ENCODE measurements around the gene NTSR2.
"Not testable (repeated sequence)": the region's sequence is repeated elsewhere in the genome, so short reads cannot be mapped to it uniquely, and the experiment has no call there.

The NTSR2 gene

DNA sequence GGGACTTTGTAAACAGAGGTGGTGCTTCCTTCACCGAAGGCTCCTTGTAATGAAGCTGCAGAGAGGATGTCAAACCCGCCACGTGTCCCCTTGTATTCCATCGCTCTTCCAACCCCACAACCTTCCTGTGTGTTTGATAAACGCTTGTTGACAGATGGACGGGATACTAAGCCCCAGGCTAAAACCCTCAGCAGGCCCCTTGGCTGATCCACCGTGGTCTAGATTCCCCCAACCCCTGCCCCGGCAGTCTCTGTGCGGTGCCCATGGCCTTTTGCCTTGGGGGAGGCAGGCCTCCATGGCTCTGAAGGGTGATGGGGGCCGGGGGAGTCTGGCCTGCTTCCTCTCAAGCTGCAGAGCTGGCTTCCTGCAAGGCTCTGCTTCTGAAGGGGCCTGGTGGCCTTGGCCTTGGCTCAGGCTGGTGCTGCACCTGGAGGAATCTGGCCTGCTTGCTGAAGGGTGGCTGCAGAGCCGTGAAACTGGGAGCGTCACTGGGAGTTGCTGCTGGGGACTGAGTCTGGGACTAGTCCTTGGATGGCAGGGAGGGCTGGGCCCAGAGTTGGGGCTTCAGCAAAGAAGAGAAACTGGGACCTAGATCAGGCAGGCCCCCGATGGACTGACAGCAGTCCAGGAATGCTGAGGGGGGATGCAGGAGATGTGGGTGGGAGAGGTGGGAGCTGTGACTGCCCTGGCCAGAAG lies 9.6 kb upstream of the NTSR2 start:
- no peak for DNase-seq (ENCODE audit: low spot score)

DNA sequence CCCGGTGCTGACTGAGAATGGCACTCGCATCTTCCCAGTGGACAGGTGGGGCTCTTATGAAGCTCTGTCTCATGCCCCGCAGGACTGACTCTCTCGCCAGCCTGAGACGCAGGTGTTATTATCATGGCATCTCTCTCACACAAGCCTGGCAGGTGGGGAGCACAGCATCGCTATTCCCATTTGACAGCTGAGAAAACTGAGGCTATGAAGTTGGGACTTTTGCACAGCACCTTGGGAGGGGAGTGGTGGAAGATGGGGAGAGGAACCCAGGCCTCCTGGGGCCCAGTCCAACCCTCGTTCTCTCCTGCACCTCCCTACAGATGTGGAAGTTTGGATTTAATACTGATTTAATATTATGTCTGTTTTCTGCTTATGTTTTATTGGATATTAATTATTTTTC lies 9.0 kb upstream of the NTSR2 start:
- no peak for DNase-seq (ENCODE audit: low spot score)

DNA sequence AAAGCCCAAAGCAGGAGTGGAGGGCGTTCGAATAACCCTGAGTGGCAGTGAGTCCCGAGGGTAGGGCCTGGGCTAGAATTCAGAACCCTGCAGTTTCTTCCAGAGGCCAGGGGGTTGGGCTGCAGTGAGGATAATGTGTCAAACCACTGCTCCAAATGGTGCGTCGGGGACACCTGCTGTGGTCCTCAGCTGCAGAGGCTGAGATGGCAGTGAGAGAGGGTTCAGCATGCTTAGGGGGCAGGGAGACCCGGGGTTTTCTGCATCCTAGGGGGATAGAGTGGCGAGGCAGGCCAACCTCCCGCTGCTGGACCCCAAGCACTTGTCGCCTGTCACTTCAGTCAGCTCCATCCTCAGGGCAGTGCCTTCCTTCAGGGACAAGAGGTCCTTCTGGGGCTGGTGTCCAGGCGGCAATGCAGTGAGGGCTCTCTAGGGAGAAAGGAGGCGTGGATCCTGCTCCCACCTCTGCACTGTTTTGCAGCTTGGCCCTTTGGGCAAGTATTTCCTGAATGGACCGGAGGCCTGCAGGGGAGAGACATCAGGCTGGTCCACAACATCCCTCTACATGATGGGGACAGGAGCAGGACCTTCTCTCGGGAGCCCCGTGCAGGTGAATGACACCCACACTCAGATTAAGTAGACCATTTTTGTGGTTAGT lies 8.4 kb upstream of the NTSR2 start:
- no peak for DNase-seq (ENCODE audit: low spot score)

DNA sequence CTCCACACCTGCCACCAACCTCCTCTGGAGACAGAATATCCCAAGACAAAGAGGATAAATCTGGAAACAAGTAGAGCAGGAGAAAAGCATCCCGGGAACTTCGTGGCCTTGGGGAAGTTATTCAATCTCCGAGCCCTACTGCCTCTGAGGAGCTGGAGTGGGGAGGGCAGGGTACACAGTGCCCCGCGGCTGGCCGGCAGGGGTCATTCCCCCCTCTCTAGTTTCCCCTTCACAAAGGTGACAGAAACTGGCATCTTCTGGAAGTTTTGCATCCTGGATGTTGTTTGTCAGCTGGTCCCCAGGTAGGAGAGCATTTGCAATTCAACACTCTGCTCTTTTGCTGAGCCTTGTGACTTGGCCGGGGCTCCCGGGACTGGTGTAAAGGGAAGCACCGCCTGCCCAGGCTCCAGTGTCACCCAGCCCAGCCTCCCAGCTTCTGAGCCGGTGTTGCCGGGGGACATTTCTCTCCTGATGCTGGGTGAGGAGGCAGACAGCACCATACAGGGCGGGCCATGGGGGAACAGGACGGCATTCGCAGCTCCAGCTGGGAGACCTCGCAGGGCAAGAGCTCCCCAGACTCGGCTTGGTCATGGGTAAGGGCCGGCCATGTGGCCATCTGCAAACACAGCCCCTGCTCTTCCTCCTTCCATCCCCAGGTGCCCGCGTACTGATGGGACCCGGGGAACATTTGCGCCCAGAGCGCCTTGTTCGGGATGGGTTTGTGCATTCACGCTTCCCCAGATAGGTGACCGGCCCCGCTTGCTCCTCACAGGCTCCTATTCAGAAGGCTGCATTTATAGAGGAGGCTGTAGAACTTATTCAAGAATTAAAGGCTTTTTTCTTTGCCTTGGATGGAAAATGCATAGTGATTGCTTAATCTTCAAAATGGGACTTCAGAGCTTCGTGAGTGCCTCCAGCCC lies 7.4 kb upstream of the NTSR2 start:
- no peak for DNase-seq (ENCODE audit: low spot score)

DNA sequence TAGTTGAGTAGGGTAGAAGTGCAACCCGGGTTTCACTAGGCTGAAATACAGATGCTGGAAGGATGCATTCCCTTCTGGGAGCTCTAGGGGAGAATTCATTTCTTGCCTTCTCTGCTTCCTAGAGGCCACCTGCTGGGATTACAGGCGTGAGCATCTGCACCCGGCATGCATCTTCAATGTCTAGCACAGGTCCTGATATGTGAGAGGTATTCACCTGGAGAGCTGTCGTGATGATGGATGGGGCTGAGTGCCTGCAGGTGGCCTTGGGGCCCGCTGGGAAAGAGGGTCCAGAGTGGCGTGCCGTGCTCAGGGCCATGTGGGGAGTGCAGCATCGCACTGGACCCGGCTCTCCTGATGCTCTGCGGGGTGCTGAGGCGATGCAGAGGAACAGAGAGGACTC lies 6.6 kb upstream of the NTSR2 start:
- no peak for DNase-seq (ENCODE audit: low spot score)

DNA sequence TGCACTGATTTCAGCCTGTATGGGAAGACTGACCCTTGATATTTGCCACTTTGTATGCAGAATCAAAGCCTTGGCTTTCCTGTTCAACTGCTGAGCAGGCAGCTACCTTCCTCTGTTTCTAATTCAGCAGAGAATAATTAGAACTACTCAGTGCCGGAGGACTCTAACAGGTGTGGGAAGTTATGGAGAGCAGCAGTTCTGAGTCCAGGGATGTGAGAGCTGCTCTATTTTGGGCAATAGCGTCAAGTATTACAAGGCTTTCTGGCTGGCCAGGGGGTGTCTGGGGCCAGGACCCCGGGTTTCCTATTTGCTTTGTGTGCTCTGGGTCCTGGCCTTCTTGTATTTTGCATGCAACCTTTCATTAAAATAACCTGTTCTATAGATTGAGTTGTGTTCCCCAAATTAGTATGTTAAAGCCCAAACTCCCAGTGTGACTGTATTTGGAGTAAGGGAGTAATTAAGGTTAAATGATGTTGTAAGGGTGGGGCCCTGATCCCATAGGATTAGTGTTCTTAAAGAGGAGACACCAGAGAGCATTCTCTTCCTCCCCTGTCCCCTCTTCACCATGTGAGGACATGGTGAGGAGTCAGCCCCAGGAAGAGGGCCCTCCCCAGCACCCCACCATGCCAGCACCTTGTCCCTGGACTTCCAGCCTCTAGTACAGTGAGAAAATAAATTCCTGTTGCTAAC lies 5.6 kb upstream of the NTSR2 start:
- DNase-seq (ENCODE audit: low spot score): no peak

DNA sequence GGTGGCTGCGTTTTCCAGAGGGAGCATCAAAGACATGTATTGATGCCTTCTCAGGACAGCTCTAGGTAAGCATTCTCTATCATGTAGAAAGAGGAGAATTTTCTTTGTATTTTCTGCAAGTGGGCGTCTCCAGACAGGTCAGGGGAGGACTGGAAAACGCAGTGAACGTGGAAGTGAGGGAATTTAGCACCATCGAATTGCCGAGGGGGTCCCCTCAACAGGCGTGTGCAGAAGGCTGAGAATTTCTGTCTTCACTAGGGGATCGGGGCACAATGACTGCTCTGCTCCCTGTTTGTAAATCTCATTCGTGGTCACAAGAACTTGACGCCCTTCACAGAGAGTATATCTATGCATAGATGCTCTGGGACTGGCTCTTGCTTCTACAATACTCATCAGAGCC lies 5.0 kb upstream of the NTSR2 start:
- DNase-seq (ENCODE audit: low spot score): no peak

DNA sequence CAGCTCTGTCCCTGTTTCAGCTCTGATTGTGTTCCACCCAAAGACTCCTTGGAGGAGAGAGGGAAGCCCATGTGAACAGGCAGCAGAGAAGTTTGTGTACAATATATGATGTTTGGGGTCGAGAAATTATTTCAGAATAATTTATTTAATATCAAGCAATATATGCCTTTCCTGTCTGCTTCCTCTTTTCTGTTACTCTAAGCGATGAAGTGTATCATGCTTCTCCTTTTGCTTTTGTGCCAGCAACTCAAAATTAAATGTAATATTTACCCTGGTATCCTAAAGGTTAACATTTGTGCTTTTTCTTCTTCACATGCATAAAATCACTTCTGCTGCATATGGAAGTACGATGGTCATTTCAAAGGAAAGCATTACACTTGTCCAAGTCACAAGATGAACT lies 2.4 kb upstream of the NTSR2 start:
- DNase-seq (ENCODE audit: low spot score): no peak

DNA sequence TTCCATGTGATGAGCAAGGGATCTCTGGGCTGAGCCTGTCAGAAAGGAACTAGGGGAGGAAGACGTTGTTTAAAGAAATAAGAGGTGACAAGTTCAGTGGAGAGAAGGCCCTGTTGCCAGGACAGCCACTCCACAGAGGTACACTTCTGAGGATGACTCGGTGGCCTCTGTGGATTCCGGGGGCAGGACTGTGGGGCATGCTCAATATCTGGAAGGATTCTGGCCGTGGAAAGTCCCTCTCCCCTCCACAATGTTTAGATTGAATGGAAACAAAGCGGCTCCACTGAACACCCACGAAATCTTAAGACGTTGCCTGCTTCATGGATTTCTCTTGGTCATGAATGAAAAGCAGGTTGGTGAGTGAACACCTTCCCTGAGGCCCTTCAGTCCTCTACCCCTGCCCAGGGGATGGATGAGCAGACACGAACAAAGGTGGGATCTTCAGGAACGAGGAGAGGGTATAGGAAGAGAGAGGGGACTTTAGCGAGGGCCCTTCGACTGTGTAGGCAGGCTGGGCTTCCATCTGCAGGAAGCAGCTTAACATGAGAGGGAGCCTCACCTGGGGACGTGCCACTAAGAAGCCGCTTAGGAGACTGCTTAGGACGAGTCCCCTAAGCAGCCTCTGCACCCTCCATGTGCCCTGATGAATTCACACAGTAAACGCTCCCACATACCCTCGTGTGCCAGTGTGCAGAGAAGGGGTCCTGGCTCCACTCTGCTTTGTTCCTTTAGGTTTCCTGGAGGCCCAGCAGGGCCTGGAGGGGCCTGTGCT lies 1.9 kb downstream of the NTSR2 start:
- DNase-seq (ENCODE audit: low spot score): no peak

DNA sequence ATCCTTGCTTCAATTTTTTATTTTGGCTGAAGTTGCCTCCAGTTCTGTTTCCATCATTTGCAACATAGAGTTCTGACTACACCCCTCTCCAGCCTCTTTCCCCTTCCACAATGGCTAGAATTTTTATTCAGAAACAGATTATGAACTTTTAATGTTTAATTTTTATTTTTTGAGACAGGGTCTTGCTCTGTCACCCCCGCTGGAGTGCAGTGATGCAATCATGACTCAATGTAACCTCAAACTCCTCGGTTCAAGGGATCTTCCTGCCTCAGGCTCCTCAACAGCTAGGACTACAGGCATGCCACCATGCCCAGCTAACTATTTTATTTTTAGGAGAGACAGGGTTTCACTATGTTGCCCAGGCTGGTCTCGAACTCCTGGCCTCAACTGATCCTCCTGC lies 2.8 kb downstream of the NTSR2 start:
- DNase-seq (ENCODE audit: low spot score): no peak

DNA sequence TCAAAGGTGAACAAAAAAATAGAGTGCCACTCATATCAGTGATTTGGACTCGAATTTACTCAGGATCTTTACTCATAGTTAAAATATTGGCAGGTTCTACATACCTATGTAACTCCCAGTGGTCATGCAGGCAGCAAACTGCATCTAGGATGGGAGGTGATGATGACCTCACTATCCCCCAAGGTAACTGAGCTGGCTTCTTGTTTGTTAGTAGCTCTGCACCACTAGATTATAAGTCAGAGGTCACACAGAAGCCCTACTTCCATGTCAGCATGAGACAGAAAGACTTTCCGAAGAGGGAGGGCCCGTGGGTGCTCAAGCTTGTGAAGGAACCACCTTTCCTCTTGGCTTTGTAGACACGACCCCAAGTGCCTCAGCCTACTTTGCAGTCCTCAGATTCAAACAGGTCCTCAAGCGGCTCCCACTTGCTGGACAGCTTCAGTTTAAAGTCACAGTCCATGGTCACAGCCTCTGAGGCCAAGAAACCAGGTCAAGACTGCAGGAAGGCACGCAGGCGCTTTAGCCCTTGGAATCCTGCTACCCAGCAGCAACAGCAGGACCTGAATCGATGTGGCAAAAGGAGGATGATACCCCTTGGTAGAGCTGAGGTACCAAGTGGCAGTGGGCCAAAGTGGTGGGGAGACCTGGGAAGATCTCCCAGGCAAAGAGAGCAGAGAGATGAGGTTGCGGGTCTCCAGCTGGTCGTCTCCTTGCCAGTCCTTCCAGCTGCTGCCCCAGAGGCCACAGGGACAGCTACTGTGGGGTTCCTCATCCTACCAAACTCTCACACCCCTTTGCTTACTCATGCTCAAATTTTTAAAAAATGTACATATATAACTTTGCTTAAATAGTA lies 4.3 kb downstream of the NTSR2 start:
- DNase-seq (ENCODE audit: low spot score): no peak

DNA sequence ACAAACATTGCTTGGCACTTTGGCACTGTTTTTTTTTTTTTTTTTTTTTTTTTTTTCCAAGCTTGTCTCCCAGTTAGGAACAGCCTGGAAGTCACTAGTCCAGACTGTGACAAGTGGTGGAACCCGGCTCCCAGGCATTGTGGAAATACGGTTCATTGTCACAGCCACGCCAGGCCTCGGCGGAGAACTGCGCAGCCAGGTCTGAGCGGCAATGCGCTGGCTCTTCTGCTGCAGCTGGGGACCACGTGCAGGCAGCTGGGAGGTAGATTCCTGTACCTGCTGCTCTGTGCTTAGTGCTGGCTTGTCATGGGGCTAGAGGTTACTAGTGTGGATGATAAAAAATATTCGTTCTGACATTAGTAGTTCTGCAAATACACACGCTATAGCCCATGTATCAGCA lies 5.0 kb downstream of the NTSR2 start:
- DNase-seq (ENCODE audit: low spot score): no peak

DNA sequence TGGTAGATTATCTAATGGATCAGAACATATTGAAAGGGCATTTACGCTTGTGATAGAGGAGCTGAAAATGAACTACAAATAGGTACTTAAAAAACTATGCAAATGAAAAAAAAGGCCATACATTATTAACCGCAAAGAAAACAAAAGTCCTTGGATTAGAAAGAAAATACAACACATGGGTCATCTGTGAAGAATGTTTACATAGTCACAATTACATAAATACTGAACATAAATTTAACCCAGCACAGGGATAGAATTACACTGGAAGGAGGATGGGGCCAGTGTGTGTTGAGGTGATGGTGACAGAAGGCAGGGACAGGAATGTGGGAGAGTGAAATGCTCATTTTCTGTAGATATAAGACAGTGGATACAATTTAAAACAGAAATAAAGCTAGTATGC lies 6.6 kb downstream of the NTSR2 start:
- DNase-seq (ENCODE audit: low spot score): no peak

DNA sequence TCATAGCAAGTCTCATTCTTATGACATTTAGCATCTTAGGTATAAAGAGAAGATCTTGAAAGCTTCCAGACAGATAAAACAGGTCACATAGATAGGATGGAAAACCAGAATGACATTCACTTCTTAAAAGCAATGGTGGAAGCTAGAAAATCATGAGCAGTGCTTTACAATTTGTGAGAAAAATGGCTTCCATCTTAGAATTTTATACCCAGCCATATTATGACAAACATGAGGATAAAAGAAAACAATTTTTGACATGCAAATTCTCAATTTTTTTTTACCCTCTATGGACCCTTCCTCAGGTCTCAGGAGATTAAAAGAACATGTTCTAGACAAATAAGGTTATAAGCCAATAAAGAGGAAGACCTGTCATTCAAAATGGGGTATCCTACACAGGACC lies 7.1 kb downstream of the NTSR2 start:
- DNase-seq (ENCODE audit: low spot score): no peak

DNA sequence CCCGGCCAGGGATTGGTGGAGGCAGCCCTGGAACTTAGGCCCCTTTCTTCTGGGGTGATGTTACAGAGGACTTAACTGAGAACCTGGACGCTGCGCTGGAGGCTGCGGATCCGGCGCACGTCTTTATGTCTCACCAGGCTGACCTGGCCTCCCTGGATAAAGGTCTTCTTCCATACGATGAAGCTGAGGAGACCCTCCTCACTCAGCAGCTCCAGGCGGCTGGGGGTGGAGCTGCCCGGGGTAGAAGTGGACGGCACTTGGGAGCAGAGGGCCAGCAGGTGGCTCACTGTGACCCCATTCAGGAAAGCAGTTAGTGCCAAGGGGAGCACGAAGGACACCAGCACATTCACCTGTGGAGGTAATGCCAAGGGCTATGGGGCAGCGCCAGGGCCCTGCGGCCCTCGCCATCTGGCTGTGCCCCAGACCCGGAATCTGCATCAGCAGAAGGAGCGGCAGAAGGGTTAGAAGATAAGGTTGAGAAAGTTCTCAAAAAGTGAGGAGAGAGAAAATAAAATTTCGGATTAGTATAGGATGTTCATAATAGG lies 8.0 kb downstream of the NTSR2 start:
- DNase-seq (ENCODE audit: low spot score): no peak

DNA sequence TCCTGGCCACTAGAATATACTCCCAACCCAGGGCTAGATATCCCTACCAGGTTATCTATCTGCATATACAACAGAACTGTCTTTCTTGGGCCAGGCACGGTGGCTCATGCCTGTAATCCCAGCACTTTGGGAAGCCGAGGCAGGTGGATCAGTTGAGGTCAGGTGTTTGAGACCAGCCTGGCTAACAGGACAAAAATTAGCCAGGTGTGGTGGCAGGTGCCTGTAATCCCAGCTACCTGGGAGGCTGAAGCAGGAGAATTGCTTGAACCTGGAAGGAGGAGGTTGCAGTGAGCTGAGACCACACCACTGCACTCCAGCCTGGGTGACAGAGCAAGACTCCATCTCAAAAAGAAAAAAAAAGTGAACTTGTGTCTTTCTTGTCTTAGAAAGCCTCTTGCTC lies 9.6 kb downstream of the NTSR2 start:
- not testable (repeated sequence) for DNase-seq (ENCODE audit: low spot score)

DNA sequence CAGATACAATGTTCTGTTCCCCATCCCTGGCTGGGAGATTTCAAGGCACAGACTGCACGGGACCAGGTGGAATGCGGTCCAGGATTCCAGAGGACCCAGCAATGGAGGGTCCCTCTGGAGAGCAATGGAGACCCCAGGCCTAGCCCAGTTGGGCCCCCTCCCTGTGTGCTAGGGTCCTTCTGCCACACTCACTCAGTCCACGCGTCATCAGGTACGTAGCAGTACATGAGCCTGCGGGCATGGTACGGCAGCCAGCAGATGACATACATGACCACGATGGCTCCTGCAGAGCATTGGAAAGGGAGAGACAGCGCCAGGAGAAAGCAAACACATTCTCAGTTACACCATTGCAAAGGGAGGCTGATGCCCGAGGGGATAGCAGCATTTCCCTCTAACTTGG lies 10.1 kb downstream of the NTSR2 start:
- no peak for DNase-seq (ENCODE audit: low spot score)

DNA sequence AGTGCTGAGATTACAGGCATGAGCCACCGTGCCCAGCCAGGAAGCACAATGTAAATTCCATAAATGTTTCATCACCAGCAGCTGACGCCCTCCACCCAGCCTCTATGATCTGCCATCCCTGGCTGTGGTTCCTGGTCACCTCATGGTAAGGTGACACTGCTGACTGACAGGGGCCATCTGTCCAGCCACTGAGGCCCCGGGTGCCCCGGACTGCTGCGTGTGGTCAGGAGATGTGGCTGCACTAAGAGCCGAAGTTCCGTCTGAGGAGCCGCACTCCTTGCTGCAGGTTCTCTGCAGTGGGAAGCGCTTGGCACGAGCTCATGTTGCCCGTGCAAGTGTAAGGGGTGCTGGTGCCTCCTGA lies 10.9 kb downstream of the NTSR2 start:
- no peak for DNase-seq (ENCODE audit: low spot score)

DNA sequence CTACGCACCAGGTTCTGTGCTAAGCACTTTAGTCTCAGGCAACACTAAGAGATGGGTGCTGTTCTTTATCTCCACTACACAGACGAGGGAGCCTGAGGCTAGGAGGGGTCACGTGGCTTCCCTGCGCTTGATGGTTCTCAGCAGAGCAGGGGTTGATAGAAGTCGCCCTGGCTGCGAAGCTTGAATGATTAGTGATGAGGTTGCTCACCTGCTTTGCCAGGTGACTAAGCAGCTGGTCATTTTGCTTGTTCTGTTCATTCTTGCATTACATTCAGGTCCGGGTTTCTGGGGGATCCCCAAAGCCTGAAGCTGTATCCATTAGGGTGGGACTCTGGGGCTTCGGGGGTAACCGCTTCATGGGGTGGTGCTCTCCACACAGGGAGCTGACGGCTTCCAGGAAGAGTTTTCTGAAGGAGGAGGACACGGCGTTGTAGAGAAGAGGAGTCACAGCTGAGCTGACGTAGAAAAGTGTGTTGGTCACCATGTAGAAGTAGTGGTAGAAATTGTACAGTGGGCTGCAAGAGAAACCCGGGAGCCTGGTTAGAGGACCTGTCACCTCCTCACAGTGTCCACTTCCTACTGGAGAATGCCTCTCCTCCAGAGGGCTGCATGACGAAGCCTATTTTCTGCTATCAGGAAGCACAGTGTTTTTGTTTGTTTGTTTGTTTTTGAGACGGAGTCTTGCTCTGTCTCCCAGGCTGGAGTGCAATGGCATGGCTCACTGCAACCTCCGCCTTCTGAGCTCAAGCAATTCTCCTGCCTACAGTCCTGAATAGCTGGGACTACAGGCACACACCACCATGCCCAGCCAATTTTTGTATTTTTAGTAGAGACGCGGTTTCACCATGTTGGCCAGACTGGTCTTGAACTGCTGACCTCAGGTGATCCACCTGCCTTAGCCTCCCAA lies 11.5 kb downstream of the NTSR2 start:
- DNase-seq (ENCODE audit: low spot score): no peak

Measured in hepatic stellate cell (primary cell).